Measurements from ENCODE around the gene PCYT2.

GRCh38 chr17:81865358-81865732 is 45.9 kb downstream of the PCYT2 start:
- TF ChIP-seq POLR2A (IDR thresholded peaks at IDR 0.05; ENCODE audit: borderline replicate concordance, extremely low read depth, insufficient read depth, insufficient read length): no peak
- TF ChIP-seq CTCF (IDR thresholded peaks at IDR 0.05 in 2 of 3, conservative IDR thresholded peaks at IDR 0.05 in 1 of 3; ENCODE audit: borderline replicate concordance in 1 of 3, insufficient read depth in 1 of 3, low read depth in 2 of 3, low read length in 2 of 3): no peak
- TF ChIP-seq EZH2 (IDR thresholded peaks at IDR 0.05): no peak
- TF ChIP-seq FOSL1 (IDR thresholded peaks at IDR 0.05; ENCODE audit: low read depth): no peak
- TF ChIP-seq TCF7L2 (IDR thresholded peaks at IDR 0.05; ENCODE audit: borderline replicate concordance, extremely low read depth, insufficient read depth, insufficient read length): no peak
- TF ChIP-seq ATF3 (IDR thresholded peaks at IDR 0.05): no peak
